Neural cell (in vitro differentiated cells): ENCODE results near the gene HSF5. TPM values are rescaled to one million over a fixed set of nuclear protein-coding genes. Genes with fewer than 3 reads are reported as not detected.

Experiments used
- H2AFZ ChIP-seq: fragments of 200-600, 300-800 bp; sonication (generic), shearing (Covaris generic); 2 replicates; pipeline ENCODE4 v1.6.0; 2014; ENCODE audit warnings: low read depth, mild to moderate bottlenecking, antibody characterized with exemption, low read length, moderate library complexity
- H3F3A ChIP-seq: fragments of 200-600 bp; shearing (Covaris generic); 2 replicates; pipeline ENCODE4 v1.6.1; 2016; ENCODE audit warnings: mild to moderate bottlenecking, moderate library complexity, mixed read lengths, antibody characterized with exemption, low read length; ENCODE audit not compliant: insufficient read depth, poor library complexity, severe bottlenecking
- H3K27ac ChIP-seq: fragments of 200-600, 300-800 bp; sonication (generic), shearing (Covaris generic); 2 replicates; pipeline ENCODE4 v1.5.1; 2014; ENCODE audit warnings: mild to moderate bottlenecking, low read length, moderate library complexity
- H3K27me3 ChIP-seq: fragments of 300-800, 200-600 bp; sonication (generic), shearing (Covaris generic); 2 replicates; pipeline ENCODE4 v1.6.0; 2014; ENCODE audit warnings: mild to moderate bottlenecking, low read depth, low read length, moderate library complexity; ENCODE audit not compliant: insufficient read depth
- H3K36me3 ChIP-seq: fragments of 300-800, 200-600 bp; sonication (generic), shearing (Covaris generic); 2 replicates; pipeline ENCODE4 v1.5.1; 2014; ENCODE audit warnings: mild to moderate bottlenecking, antibody characterized with exemption, low read length, moderate library complexity; ENCODE audit not compliant: insufficient read depth
- H3K4me2 ChIP-seq: fragments of 300-800, 200-600 bp; sonication (generic), shearing (Covaris generic); 2 replicates; pipeline ENCODE4 v1.6.0; 2014; ENCODE audit warnings: mild to moderate bottlenecking, low read length
- H3K4me3 ChIP-seq: fragments of 300-800, 200-600 bp; sonication (generic), shearing (Covaris generic); 2 replicates; pipeline ENCODE4 v1.5.1; 2014; ENCODE audit warnings: mild to moderate bottlenecking, low read length, moderate library complexity
- H3K79me2 ChIP-seq: fragments of 200-600 bp; shearing (Covaris generic); replicated peaks from 2 replicates; pipeline ENCODE4 v1.6.0; 2014; ENCODE audit warnings: mild to moderate bottlenecking, low read length, moderate library complexity; ENCODE audit not compliant: insufficient read depth
- H3K9ac ChIP-seq: fragments of 300-800, 200-600 bp; sonication (generic), shearing (Covaris generic); 2 replicates; pipeline ENCODE4 v1.6.1; 2016; ENCODE audit warnings: mild to moderate bottlenecking, low read length, mixed read lengths
- H3K9me2 ChIP-seq: fragments of 200-600 bp; shearing (Covaris generic); 2 replicates; pipeline ENCODE4 v1.6.1; 2016; ENCODE audit warnings: mild to moderate bottlenecking, low read length, mixed read lengths; ENCODE audit not compliant: insufficient read depth
- H3K9me3 ChIP-seq: fragments of 200-600, 300-800 bp; sonication (generic), shearing (Covaris generic); 2 replicates; pipeline ENCODE4 v1.6.1; 2016; ENCODE audit warnings: mild to moderate bottlenecking, mixed run types, low read length, moderate library complexity, mixed read lengths
- H4K20me1 ChIP-seq: fragments of 200-600 bp; shearing (Covaris generic); 2 replicates; pipeline ENCODE4 v1.6.1; 2016; ENCODE audit warnings: mild to moderate bottlenecking, mixed run types; ENCODE audit not compliant: insufficient read depth
- CTCF ChIP-seq: fragments of 450-650 bp; IDR thresholded peaks from 2 replicates; pipeline ENCODE4 v1.5.1; 2014; ENCODE audit warnings: antibody characterized with exemption, mild to moderate bottlenecking, moderate library complexity; ENCODE audit not compliant: poor library complexity, severe bottlenecking
- EP300 ChIP-seq: fragments of 450-650 bp; conservative IDR thresholded peaks from 2 replicates; pipeline ENCODE4 v1.6.1; 2014; ENCODE audit warnings: antibody characterized with exemption, mild to moderate bottlenecking, moderate library complexity; ENCODE audit not compliant: poor library complexity, severe bottlenecking
- EZH2 ChIP-seq: fragments of 200-600, 300-800 bp; shearing (Covaris generic), sonication (generic); IDR thresholded peaks from 2 replicates; pipeline ENCODE4 v1.6.1; 2014; ENCODE audit warnings: antibody characterized with exemption, low read length, borderline replicate concordance, mild to moderate bottlenecking; ENCODE audit not compliant: insufficient read depth, poor library complexity, severe bottlenecking
- MXI1 ChIP-seq: fragments of 450-650 bp; conservative IDR thresholded peaks from 2 replicates; pipeline ENCODE4 v1.6.1; 2014; ENCODE audit warnings: antibody characterized with exemption, mild to moderate bottlenecking; ENCODE audit not compliant: poor library complexity, severe bottlenecking
- POLR2AphosphoS5 ChIP-seq: IDR thresholded peaks from 2 replicates; pipeline ENCODE4 v1.6.1; 2012
- RAD21 ChIP-seq: fragments of 450-650 bp; conservative IDR thresholded peaks from 2 replicates; pipeline ENCODE4 v1.6.1; 2014; ENCODE audit warnings: antibody characterized with exemption, mild to moderate bottlenecking, moderate library complexity
- SMC3 ChIP-seq: fragments of 450-650 bp; conservative IDR thresholded peaks from 2 replicates; pipeline ENCODE4 v1.6.1; 2014; ENCODE audit warnings: antibody characterized with exemption, mild to moderate bottlenecking, moderate library complexity; ENCODE audit not compliant: poor library complexity
- TAF1 ChIP-seq: IDR thresholded peaks from 2 replicates; pipeline ENCODE4 v1.6.1; 2012; ENCODE audit warnings: low read depth
- polyA plus RNA-seq: library from polyadenylated mRNA; depleted of rRNA; stranded (reverse); fragments of >200 nt; gene quantifications from 2 replicates; pipeline ENCODE4 v1.2.3, GENCODE V29; 2014
- TF ChIP-seq, protein P1 (sequence below): IDR thresholded peaks from 2 replicates; pipeline ENCODE4 v1.6.1; 2012; ENCODE audit warnings: borderline replicate concordance

HSF5 gene
- polyA plus RNA-seq, 1 donor from 2014 or later: 0.21 TPM

DNA sequence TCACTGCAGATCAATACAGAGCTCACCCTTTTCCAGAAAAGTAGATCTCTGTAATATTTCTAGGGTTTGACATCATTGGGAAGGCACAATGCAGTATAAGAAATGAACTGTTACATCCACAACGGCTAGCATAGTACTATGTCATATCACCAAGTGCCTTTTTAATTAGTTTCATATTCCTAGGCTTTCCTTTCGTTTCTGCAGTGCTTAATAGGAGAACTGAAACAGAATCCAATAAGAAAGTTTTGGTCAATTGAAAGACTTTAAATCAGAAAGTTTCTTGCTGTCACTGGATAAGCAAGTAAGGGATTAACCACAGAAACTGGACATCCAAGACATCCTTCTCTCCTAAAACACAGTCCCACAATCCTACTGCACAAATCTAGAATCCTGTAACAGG is 67.4 kb downstream of the HSF5 start:
- Histone ChIP-seq H4K20me1 (no peaks in the 10 kb centered on the region), H3K4me3 (no peak overlapping the region), H3K27me3 (no peaks in the 10 kb centered on the region), H3K4me2 (no peak overlapping the region), H2AFZ (no peak overlapping the region), H3F3A (no peaks in the 10 kb centered on the region), H3K9me2 (no peaks in the 10 kb centered on the region), H3K36me3 (no peaks in the 10 kb centered on the region), H3K9me3 (no peaks in the 10 kb centered on the region), H3K79me2 (no peaks in the 10 kb centered on the region), H3K9ac (no peak overlapping the region), H3K27ac (no peak overlapping the region)
- TF ChIP-seq POLR2AphosphoS5 (no peak), EZH2 (no peak), MXI1 (no peak), RAD21 (no peak), TAF1 (no peak), EP300 (no peak), CTCF (no peak)
- TF ChIP-seq, protein P1, sequence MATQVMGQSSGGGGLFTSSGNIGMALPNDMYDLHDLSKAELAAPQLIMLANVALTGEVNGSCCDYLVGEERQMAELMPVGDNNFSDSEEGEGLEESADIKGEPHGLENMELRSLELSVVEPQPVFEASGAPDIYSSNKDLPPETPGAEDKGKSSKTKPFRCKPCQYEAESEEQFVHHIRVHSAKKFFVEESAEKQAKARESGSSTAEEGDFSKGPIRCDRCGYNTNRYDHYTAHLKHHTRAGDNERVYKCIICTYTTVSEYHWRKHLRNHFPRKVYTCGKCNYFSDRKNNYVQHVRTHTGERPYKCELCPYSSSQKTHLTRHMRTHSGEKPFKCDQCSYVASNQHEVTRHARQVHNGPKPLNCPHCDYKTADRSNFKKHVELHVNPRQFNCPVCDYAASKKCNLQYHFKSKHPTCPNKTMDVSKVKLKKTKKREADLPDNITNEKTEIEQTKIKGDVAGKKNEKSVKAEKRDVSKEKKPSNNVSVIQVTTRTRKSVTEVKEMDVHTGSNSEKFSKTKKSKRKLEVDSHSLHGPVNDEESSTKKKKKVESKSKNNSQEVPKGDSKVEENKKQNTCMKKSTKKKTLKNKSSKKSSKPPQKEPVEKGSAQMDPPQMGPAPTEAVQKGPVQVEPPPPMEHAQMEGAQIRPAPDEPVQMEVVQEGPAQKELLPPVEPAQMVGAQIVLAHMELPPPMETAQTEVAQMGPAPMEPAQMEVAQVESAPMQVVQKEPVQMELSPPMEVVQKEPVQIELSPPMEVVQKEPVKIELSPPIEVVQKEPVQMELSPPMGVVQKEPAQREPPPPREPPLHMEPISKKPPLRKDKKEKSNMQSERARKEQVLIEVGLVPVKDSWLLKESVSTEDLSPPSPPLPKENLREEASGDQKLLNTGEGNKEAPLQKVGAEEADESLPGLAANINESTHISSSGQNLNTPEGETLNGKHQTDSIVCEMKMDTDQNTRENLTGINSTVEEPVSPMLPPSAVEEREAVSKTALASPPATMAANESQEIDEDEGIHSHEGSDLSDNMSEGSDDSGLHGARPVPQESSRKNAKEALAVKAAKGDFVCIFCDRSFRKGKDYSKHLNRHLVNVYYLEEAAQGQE: no peak

DNA sequence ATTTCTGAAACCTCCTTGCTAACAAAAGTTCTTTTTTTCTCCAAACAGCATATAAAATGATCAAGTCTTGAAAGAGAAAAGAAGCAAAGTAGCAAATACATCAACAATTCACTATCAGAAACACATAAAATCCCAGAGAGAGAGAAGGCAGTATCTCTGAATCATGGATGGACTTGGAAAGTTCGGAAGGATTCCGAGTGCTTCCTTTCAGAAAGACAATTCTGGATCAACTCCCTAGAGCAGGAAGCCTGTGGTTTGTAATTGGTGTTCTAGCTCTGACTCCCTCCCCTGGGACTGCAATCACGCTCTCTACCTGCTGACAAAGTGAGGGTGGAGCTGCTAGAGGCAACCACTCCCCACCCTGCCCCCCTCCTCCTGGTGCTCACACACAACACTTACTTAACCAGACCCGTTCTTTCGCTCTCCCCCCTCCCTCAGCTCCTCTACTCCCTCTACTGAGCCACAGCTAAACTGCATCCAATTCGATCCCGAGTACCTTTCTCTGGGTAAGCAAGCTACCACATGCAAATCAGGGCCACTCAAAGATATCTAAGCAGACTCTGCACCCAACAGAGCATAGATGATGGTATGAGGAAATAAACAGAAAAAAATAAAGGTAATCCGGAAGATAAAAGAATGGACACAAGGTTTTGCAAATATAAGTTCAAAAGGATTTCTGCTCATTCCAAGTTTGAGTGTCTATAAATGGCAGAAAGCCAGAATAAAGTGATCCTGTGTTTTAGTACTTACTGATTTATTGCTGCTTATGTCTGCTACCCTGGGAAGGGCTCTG is 70.7 kb downstream of the HSF5 start, which contains the start of gene RNF43:
Gene RNF43, minus strand, starts transcription at position 235 of the 793 bp plus-strand sequence. CDS start 1,957 bp downstream, outside the sequence.
- Histone ChIP-seq H3K27ac (no peak within 1 kb of the TSS), H3K79me2 (no peaks in the 10 kb centered on the region), H3K9ac (no peak within 1 kb of the TSS), H3K36me3 (no peaks in the 10 kb centered on the region), H3K4me2 (peak within 1 kb of the TSS; percentile 18), H2AFZ (no peak within 1 kb of the TSS), H3F3A (no peaks in the 10 kb centered on the region), H3K4me3 (peak within 1 kb of the TSS; percentile 20), H3K9me3 (no peaks in the 10 kb centered on the region), H3K9me2 (no peaks in the 10 kb centered on the region), H4K20me1 (no peaks in the 10 kb centered on the region), H3K27me3 (no peaks in the 10 kb centered on the region)
- no peak for TF ChIP-seq POLR2AphosphoS5
- TF ChIP-seq EZH2: no peak
- no peak for TF ChIP-seq EP300
- TF ChIP-seq CTCF: peak; percentile 82
- peak; percentile 73 for TF ChIP-seq RAD21
- TF ChIP-seq, protein P1: no peak
- no peak for TF ChIP-seq TAF1
- TF ChIP-seq SMC3: peak; percentile 76
- TF ChIP-seq MXI1: no peak
